ENCODE results near the gene RALGPS2.

DNA sequence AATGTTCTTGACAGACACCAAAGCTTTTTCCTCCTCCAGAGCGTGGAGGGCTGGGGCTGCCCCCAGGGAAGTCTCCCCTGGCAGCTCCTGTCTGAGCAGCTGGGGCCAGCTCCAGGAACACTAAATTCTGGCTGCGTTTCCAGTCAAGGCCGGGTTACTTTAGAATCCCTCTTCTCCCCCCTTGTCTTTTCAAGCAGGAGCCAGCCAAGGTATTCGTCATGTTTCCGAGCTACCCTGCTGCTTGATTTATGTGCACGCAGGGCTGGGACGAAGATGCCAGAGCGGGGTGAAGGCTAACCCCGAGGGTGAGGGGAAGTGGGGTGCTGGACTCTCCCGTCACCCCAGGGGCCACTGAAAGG is 213.9 kb downstream of the RALGPS2 start:
- TF ChIP-seq, protein P1, sequence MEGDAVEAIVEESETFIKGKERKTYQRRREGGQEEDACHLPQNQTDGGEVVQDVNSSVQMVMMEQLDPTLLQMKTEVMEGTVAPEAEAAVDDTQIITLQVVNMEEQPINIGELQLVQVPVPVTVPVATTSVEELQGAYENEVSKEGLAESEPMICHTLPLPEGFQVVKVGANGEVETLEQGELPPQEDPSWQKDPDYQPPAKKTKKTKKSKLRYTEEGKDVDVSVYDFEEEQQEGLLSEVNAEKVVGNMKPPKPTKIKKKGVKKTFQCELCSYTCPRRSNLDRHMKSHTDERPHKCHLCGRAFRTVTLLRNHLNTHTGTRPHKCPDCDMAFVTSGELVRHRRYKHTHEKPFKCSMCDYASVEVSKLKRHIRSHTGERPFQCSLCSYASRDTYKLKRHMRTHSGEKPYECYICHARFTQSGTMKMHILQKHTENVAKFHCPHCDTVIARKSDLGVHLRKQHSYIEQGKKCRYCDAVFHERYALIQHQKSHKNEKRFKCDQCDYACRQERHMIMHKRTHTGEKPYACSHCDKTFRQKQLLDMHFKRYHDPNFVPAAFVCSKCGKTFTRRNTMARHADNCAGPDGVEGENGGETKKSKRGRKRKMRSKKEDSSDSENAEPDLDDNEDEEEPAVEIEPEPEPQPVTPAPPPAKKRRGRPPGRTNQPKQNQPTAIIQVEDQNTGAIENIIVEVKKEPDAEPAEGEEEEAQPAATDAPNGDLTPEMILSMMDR (IDR thresholded peaks at IDR 0.05 in 8 of 11, conservative IDR thresholded peaks at IDR 0.05 in 3 of 11), result no peak
- TF ChIP-seq POLR2A (IDR thresholded peaks at IDR 0.05) (no peak), POLR2AphosphoS5 (IDR thresholded peaks at IDR 0.05) (no peak)

All from spleen (tissue), 7 donors.